NCI-H1417 (cell line): ENCODE results near the gene RBM47.
"Not testable (repeated sequence)": the region's sequence is repeated elsewhere in the genome, so short reads cannot be mapped to it uniquely, and the experiment has no call there.

Experiments
- DNase-seq, 3 experiments: peaks; one replicate each; lab custom pipeline; 2025; lab: John Stamatoyannopoulos, UW

Gene RBM47

DNA sequence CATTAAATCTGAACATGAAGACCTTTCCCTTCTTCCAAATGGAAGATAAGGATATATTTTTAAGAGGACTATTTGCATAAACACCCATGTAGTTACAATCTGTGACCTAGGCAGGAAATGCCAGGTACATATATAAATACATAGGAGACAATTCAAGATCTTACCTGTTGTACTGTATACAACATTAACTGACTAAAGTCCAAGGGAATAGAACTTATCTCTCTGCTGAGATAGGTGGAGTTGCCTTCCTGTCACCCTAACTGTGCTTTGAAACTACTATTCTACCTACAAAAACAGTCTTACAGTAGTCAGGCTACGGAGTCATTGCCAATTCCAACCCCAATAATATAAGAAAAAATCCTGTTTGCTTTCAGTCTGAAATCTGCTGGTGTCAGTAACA is 188.2 kb downstream of the RBM47 start:
- no peak for DNase-seq

DNA sequence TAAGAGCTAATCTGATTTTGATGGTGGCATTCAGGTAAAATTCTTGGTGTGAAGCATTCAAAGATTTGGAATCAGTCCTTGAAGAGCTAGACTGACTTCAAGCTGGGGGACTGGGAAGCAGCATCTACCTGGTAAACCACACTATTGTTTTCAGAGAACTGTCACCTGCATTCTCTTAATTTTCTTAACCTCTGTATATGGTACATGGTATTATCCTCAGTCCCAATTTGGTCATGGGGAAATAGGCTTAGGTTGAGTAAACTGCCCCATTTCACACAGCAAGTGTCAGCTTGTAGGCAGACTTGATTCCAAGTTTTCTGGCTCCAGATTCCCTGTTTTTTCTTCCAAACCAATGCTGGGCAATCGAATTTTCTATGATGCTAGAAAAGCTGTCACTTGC is 190.1 kb downstream of the RBM47 start:
- no peak for DNase-seq

DNA sequence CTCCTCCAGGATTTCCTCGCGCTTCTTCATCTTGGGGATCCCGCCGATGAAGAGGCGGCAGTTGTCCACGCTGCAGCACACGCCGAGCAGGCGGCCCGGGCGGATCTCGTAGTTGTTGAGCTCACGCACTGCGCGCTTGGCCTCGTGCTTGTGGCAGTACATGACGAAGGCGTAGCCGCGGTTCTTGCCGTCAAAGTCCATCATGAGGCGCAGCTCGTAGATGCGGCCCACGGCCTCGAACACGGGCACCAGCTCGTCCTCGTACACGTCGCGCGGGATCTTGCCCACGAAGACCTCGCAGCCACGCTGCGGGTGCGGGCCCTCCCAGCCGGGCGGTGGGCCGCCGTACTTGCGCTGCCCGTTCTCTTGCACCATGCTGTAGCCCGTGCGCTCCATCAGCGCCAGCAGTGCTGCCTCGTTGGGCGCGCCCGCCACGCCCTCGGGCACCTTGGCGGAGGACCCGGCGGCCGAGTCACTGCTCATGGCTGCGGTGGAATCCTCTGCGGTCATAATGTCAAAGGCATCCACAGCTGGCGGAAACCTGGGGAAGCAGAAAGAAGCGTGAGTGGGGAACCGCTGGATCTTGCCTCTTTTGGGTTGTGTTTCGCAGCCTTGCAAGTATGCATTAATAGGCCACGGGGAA is 191.2 kb downstream of the RBM47 start:
- DNase-seq, result no peak

DNA sequence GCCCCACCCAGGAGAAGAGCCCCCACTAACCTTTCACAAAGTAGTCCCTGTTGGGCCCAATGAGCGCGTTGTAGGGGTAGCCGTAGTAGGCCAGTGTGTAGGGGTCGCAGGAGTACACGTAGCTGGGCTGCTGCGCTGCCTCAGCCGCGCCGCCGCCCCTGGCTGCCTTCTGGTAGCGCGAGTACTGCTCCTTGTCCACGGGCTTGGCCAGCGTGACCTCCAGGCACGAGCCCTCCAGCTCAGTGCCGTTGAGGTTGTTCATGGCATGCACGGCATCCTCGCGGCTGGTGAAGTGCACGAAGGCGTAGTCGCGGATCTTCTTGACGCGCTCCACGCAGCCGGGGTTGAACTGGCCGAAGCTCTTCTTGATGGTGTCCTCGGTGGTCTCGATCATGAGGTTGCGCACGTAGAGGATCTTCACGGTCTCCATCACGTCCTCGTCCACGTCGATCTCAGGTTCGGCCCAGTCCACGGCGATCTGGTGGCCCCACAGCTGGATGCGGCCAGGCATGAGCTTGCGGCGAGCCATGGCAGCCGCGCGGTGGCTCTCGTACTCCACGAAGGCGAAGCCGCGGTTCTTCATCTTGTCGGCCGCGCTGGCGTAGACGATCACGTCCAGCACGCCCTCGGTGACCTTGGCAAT is 191.8 kb downstream of the RBM47 start:
- no peak for DNase-seq

DNA sequence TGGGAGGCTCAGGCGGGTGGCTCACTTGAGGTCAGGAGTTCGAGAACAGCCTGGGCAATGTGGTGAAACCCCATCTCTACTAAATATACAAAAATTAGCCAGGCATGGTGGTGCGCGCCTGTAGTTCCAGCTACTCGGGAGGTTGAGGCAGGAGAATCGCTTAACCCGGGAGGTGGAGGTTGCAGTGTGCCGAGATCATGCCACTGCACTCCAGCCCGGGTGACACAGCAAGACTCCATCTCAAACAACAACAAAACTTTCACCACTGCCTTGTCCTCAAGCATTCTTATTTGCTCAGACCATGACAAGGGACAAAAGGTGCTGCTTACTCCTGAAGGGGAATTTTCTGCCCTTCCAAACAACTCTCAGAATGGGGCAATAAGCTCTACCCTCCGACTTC is 194.4 kb downstream of the RBM47 start:
- DNase-seq, result not testable (repeated sequence)

DNA sequence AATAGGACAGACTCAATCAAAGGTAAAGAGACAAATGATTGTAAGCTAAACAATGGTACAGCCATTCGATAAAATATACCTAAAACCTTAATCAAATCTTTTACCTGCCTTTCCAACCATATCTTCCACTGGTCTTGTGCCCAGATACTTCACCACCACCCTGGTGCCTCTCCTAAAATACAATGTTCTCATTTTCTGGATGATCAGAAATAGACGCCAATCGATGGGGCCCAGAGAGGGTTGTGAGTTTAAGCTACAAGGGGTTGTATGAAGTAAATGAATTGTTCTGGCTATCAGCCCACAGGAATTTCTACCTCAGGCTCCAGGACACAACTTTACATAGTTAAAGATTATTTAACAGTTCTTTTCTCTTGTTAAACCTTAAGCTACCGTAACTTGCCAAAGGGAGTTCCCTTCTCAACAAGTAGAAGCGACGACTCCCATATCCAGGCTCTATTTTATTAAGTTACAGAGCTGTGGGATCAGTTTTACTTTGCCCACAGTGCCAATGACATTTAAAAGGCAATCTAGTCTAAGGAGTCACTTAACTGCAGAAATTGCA is 195.5 kb downstream of the RBM47 start:
- no peak for DNase-seq

DNA sequence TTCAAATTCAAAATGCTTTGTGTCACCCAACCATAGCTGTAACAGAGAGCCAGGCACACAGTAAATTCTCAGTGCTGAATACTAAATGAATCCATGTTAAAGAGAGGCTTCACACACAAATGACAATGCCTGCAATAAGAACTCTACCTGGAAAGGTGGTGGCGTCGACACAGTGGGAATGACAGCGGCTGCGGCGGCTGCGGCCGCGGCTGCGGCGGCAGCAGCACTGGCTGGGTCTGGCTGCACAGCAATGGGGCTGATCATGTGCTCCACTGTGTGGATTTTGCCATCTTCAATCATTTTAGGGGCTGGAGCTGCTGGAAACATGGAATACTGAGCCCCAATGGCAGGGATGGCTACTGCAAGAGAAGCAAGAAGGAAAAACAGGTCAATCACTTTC is 197.2 kb downstream of the RBM47 start:
- DNase-seq, result no peak

DNA sequence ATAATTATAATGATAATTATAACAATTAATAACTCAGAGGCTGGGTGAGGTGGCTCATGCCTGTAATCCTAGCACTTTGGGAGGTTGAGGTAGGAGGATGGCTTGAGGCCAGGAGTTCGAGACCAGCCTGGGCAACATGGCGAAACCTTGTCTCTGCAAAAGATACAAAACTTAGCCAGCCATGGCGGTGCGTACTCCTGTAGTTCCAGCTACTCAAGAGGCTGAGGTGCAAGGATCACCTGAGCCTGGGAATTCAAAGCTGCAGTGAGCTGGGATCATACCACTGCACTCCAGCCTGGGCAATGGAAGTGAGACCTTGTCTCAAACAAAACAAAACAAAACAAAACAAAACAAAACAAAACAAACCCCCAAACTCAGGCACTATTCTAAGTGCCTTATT is 201.8 kb downstream of the RBM47 start:
- DNase-seq, result not testable (repeated sequence)

DNA sequence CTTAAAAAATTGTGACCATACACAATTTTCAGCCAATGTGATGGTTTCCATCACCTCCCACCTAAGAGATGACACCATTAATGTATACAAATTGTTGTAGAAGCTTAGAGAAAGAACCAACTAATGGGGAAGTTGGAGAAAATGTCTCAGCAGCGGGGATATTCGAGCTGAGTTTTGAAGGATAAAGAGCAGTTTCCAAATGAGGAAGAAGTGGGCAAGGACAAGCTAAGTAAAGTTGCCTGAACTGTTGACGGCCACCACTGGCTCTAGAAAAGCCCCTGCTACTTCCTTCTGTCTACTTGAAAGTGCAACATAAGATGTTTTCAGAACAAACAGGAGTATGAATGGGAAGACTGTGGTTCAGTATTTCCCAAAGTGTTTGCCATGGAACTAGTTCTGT is 202.5 kb downstream of the RBM47 start:
- DNase-seq, result no peak

DNA sequence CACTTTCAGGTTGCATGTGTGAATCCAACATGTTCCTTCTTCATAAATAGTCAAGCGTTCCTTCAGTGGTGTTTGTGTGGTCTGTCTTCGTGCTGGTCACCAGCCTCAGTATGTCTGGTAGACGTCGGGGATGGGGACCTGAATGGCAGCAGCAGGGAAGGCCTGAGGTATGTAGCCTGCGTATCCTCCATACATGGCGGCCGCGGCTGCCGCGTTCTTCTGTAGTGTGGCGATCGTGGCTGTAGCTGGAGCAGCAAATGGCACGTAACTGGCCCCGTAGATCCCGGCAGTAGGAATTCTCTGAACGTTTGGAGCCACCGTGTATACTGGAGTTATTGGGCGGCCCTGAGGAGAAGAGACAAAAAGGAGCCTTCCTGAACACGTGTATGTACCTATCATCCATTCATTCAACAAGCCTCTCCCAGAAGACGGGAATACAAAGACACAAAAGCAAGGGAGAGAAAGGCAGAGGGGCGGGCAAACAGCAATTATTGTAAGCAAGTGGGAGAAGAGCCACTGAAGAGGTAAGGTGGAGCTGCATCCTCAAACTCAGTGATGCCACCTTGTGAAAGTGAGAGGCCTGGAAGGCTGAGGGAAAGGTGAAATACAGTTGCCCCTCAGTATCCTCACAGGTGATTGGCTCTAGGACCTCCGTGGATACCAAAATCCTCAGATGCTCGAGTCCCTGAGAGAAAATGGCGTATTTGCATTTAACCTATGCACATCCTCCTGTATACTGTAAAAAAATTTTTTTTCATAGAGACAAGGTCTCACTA is 203.7 kb downstream of the RBM47 start:
- no peak for DNase-seq

DNA sequence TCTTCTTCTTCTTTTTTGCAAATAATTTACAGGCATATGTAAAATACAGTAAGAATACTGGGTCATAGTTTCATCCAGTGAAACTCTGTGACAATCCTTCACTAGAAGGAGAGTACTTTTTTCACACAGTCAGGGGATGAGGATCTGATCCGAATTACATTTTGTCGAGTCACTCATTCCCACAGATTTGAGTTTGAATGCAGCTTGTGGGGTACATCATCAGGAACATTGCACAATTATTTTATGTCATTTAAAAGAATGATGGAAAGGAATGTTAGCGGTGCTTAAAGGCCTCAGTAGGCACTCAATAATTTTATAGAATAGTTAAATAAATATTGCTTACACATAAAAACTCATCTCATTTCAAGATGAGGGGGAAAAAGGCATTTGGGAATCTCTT is 205.9 kb downstream of the RBM47 start:
- DNase-seq, result no peak

DNA sequence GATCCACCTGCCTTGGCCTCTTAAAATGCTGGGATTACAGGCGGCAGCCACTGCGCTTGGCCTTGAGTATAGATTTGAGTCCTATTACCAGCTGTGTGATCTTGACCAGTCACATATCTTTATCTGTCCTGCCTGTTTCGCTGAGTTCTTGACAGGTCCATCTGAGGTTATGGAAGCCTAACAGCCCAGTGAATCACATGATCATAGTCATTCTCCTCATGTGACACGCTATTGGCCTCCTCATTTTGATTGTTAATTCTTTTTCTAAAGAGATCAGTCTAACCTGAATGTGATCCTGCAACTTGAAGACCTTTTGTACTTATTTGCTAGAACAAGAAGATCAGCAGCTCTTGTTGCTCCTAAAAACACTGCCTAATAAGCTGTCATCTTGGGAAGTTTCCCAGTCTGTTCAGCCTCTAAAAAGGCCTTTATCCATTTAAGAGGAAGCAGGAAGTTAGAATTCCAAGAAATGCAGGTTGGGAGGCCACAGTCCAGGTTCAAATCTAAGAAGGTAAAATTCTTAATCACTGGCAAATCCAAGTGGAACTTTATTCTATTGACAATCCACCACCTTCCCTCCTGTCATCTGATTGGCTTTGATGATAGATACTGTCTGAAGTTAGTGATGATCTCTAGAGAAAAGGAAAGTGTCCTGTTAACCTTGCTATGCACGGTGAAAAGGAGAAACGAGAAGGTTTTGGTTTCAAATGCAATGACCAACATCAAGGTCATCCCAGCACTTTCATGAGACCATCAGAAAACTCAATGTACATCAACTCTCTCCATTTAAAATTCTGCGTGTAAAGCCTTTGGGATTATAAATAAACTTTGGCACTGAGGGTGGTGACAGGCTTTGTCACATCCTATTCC is 207.6 kb downstream of the RBM47 start:
- no peak for DNase-seq

DNA sequence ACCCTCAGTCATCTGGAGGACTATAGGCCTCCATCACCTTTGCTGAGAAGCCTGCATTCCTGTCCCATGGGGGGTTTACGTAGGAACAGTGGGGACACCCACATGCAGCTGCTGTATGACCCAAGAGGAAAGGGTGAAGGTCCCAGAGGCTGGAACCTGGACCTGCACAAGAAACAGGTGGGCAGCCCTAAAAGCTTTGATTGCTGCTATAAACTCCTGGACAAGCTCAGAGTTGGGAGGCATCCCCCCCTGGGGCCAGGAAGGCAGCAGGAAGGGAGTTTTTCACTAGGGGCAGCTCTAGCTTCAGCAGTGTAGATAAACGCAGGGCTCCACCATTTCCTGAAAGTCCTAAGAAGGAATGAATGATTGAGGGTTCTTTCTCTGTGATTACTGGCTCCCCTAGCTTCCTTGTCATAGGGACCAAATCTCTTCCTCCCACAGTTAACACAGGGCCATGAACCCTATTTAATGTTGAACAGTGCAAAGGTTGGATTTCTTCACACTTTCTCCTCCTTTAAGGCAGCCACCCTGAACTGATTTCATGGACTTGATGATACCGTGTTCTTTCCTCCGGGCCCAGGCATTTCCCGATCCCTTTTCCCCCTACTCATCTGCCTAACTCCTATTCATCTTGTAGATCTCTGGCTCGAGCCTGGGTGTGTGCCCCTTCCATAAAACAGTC is 210.3 kb downstream of the RBM47 start:
- no peak for DNase-seq

DNA sequence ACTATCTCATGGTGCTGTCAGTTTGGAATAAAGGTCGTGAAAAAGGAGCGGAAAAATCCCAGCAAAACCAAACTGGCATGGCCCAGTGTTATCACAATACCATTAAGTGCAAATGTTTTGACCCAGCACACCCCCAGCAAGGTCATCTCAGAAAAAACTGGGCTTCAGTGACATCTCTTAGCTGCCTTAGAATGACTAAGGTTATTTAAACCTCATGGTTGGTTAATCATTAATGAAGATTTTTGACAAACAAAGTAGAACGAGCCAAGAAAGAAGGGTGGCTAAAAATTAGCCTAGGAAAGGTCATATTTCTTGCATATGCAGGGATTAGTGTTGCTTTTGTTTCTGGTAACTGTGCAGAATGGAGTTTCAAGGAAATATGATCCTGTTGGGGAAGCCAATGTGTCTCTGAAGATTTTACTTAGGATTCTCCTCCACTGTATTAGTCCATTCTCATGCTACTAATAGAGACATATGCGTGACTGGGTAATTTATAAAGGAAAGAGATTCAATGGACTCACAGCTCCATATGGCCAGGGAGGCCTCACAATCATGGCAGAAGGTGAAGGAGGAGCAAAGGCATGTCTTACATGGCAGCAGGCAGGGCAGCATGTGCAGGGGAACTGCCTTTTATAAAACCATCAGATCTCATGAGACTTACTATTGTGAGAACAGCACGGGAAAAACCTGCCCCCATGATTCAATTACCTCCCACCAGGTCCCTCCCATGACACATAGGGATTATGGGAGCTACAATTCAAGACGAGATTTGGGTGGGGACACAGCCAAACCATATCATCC is 211.0 kb downstream of the RBM47 start:
- no peak for DNase-seq

DNA sequence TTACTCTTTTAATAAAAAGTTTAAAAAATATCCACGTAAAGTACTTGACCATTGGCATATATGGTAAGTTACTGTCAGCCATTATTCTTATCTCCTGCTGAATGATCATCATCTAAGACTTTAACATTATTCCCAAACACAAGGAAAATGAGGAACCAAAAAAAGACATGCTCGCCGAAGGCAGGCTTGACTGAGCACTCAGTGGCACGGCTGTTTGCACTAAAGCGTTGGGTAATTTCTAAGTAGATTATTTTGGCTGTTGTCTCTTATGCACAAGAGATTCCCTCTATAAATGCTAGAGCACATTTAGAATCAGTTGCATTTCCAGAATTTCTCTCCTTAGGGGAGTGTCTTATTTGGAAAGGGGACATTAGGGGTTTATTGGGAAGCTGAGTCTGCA is 211.7 kb downstream of the RBM47 start:
- no peak for DNase-seq

DNA sequence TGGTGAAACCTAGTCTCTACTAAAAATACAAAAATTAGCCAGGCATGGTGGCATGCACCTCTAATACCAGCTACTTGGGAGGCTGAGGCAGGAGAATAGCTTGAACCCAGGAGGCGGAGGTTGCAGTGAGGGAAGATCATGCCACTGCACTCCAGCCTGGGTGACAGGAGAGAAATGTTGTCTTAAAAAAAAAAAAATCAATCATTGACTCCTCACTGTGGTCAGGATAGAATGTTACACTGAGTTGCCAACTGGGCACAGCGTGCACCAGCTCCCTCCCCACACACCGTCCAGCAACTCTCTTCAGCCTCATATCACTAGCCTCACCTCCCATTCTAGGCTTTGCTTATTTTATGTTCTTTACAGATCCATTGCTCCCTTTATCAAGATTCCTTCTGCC is 215.0 kb downstream of the RBM47 start:
- no peak for DNase-seq

DNA sequence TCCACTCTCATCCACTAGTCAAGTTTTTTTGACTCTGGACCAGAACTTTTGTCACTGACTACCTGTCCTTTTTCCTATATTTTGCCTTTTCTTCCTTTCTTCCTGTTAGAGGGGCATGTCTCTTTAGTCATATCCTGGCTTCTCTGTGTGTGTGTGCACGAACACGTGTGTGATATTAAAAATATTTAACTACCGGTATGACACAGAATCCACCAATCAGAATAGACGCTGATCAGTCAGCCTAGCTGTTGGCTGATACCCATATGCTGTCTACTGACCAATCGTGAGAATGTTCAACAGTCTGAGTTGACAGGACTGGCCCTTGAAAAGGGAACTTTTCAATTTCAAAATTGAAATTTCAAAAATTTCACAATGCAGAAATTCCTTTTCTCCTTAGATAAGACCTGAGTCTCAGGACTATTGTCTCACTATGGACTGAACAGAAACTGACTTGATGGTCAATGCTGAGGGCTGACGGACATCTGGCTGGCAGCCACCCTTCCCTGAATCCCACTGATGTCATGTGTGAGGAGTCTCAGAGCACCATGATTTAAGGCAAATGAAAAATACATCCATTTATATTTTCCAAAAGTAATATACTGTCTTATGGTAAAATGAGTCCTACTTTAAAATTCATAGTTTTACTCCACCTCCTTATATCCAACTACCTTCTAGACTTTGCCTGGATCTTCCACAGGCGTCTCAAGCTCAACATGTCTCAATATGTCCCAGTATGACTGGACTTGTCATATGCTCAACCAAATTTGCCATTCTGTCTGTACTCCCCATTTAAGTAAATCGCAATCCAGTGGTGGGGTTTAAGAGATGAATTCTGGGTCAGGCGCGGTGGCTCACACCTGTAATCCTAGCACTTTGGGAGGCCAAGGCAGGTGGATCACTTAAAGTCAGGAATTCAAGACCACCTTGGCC is 216.5 kb downstream of the RBM47 start:
- DNase-seq, result no peak

DNA sequence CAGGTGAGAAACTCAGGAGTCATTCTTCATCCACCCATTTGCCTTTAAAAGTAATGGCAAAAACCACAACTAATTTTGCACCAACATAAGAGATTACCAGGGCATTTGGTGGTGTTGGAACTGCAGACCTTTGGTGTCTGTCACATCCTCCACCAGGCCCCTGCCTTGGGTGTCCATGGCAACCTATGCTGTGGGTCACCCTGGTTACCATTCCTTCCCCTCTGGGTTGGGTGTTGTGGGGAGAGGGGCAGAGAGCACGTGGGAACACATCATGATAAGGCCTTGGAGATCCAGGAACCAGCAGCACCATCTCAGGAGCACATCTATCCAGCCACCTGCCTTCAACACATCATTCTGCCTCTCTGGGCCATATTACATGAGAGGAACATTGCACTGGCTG is 217.3 kb downstream of the RBM47 start:
- peak in 2 of 3 experiments; percentile 4 to 24 for DNase-seq

DNA sequence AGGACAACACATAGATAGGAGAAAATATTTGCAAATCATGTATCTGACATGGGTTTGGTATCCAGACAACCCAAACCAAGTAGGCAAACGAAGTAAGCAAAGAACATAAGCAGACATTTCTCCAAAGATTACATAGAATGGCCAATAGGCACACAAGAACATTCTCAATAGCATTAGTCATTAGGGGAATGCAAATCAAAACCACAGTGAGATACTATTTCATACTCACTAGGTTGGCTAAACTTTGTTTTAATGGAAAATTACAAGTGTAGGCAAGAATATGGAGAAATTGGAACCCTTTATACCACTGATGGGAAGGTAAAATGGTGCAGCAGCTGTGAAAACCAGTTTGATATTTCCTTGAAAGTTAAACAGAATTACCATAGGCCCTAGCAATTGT is 219.8 kb downstream of the RBM47 start:
- DNase-seq, result no peak
